Measurements from ENCODE around the gene MARVELD2. TPM values are rescaled to one million over a fixed set of nuclear protein-coding genes. Genes with fewer than 3 reads are reported as not detected.
"Not testable (repeated sequence)": the region's sequence is repeated elsewhere in the genome, so short reads cannot be mapped to it uniquely, and the experiment has no call there.

The MARVELD2 gene, protein sequence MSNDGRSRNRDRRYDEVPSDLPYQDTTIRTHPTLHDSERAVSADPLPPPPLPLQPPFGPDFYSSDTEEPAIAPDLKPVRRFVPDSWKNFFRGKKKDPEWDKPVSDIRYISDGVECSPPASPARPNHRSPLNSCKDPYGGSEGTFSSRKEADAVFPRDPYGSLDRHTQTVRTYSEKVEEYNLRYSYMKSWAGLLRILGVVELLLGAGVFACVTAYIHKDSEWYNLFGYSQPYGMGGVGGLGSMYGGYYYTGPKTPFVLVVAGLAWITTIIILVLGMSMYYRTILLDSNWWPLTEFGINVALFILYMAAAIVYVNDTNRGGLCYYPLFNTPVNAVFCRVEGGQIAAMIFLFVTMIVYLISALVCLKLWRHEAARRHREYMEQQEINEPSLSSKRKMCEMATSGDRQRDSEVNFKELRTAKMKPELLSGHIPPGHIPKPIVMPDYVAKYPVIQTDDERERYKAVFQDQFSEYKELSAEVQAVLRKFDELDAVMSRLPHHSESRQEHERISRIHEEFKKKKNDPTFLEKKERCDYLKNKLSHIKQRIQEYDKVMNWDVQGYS
- total RNA-seq (2014; rRNA removed; shearing (Covaris generic)) = 21.8 and 26.7 TPM in 2 replicates

DNA sequence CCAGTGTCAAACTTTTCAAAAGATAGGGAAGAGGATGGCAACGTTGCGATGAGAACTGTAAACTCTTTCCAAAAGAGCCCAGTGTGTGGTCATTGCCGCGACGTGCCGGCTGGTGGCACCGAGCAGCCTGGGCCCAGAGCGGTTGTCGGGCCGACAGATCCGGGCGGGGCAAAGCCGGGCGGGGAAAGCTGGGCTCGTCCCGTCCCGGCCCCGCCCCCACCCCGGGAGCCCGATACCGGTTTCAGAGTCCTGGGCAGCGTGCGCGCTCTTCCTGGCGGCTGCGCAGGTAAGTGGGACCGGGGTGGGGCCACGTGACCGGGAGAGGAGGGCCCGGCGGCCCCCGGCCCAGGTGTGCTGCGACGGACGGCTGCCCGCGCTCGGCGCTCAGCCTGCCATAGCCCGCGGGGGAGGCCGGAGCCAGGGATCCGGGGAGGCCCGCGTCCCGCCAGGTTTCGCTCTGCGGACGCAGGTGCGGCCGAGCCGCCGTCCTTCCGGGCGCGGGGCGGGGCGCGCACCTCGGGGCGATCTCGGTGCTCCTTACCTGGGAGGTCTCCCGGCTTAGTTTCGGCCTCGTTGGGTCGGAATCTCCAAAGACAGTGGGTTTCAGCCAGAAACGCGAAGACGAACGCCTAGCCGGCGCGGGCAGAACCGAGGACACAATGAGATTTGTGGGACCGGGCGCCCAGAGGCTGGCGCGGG, at the start of gene MARVELD2:
Gene MARVELD2 (plus strand): TSS at position 232 of the 699 bp plus-strand sequence. CDS start 4,270 bp downstream, outside the sequence.
- peak; percentile 95 for DNase-seq (ENCODE audit: low spot score)

- DNase-seq (ENCODE audit: low spot score) = no peak
These were observed 47.1 kb upstream of the MARVELD2 start for GRCh38 chr5:69367697-69368279.

GRCh38 chr5:69368458-69369339, 46.2 kb upstream of the MARVELD2 start:
- peak; percentile 34 for DNase-seq (ENCODE audit: low spot score)

- peak; percentile 93 for DNase-seq (ENCODE audit: low spot score)
These were observed 45.4 kb upstream of the MARVELD2 start, which contains the start of the genes AK6, RAD17 and TAF9 for GRCh38 chr5:69369340-69370121. TSS of gene AK6 (minus strand) at chr5:69369520. CDS start at chr5:69369490, 30 bp downstream. TSS of gene RAD17 (plus strand) at chr5:69369818. CDS start at chr5:69372209, 2,391 bp downstream. TSS of gene TAF9 (minus strand) at chr5:69369520. CDS start at chr5:69365737, 3,783 bp downstream.

- peak; percentile 3 for DNase-seq (ENCODE audit: low spot score)
These were observed 44.6 kb upstream of the MARVELD2 start for GRCh38 chr5:69370335-69370734.

DNA sequence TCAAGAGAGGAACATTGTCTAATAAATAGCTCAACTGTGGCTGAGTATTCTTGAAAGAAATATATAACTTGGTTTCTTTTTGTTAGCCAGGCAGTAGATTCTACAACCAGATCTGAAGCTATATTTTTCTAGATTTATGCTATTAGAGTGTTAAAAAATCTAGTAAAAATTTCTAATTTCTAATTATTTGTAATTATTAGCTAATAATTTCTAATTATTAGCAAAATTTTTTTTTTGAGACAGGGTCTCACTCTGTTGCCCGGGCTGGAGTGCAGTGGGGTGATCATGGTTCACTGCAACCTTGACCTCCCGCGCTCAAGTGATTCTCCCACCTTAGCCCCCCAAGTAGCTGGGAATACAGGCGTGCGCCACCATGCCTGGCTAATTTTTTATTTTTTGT, 42.5 kb upstream of the MARVELD2 start:
- no peak for DNase-seq (ENCODE audit: low spot score)

GRCh38 chr5:69374911-69375446, 39.9 kb upstream of the MARVELD2 start:
- no peak for DNase-seq (ENCODE audit: low spot score)

- DNase-seq (ENCODE audit: low spot score) = no peak
These were observed 36.5 kb upstream of the MARVELD2 start for GRCh38 chr5:69378376-69378775.

GRCh38 chr5:69404659-69405330, 10.1 kb upstream of the MARVELD2 start:
- DNase-seq (ENCODE audit: low spot score) = no peak

GRCh38 chr5:69415584-69415958, 655 bp downstream of the MARVELD2 start:
- DNase-seq (ENCODE audit: low spot score) = peak; percentile 60

- peak; percentile 49 for DNase-seq (ENCODE audit: low spot score)
These were observed 1.3 kb downstream of the MARVELD2 start for GRCh38 chr5:69416180-69416579.

GRCh38 chr5:69416699-69417098, 1.8 kb downstream of the MARVELD2 start:
- DNase-seq (ENCODE audit: low spot score) = no peak

- DNase-seq (ENCODE audit: low spot score) = no peak
These were observed 3.6 kb downstream of the MARVELD2 start for GRCh38 chr5:69418554-69418953.

- DNase-seq (ENCODE audit: low spot score) = no peak
These were observed 16.7 kb downstream of the MARVELD2 start for GRCh38 chr5:69431424-69432303.

- DNase-seq (ENCODE audit: low spot score) = no peak
These were observed 17.7 kb downstream of the MARVELD2 start for GRCh38 chr5:69432412-69433206.

DNA sequence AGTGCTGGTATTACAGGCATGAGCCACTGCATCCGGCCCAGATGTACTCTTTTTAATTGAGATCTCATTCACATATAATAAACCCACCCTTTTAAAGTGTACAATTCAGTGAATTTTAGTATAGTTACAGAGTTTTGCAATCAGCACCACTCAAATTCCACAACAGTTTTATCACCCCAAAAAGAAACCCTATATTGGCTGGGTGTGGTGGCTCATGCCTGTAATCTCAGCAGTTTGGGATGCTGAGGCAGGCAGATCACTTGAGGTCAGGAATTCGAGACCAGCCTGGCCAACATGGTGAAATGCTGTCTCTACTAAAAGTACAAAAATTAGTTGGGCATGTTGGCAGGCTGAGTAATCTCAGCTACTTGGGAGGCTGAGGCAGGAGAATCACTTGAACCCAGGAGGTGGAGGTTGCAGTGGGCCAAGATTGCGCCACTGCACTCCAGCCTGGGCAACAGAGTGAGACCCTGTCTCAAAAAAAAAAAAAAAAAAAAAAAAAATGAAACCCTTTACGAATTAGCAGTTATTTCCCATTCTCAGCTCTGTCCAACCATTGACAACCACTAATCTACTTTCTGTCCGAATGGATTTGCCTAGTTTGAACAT, 20.5 kb downstream of the MARVELD2 start:
- not testable (repeated sequence) for DNase-seq (ENCODE audit: low spot score)
